Epithelial cell of alveolus of lung (primary cell): Measurements from ENCODE around the gene ALG10B. TPM values are rescaled to one million over a fixed set of nuclear protein-coding genes. Genes with fewer than 3 reads are reported as not detected.

Experiments used
- total RNA-seq: library from RNA; depleted of rRNA; stranded (reverse); fragments of >200 nt; gene quantifications from 2 replicates; pipeline ENCODE4 v1.2.1, GENCODE V29; 2015

ALG10B gene, protein sequence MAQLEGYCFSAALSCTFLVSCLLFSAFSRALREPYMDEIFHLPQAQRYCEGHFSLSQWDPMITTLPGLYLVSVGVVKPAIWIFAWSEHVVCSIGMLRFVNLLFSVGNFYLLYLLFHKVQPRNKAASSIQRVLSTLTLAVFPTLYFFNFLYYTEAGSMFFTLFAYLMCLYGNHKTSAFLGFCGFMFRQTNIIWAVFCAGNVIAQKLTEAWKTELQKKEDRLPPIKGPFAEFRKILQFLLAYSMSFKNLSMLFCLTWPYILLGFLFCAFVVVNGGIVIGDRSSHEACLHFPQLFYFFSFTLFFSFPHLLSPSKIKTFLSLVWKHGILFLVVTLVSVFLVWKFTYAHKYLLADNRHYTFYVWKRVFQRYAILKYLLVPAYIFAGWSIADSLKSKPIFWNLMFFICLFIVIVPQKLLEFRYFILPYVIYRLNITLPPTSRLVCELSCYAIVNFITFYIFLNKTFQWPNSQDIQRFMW
- total RNA-seq: 2.3 and 9.6 TPM in 2 replicates

GRCh38 chr12:38316391-38317129, at the start of gene ALG10B:
ALG10B (plus strand) TSS chr12:38316774; CDS start chr12:38316894, 120 bp downstream.

